Uterus (tissue), 2 donors: ENCODE measurements around the gene ACADVL.

Experiments used
- POLR2A ChIP-seq, 2 donors: fragments of 450-650 bp; IDR thresholded peaks; one replicate each; pipeline ENCODE4 v1.6.1; 2016; ENCODE audit warnings: antibody characterized with exemption in 2 of 2, mild to moderate bottlenecking in 1 of 2, moderate library complexity in 1 of 2
- TF ChIP-seq, protein P1 (sequence below), 4 experiments: fragments of 200-600 bp in 2 of 4; fragments of 450-650 bp in 2 of 4; sonication (generic) in 2 of 4; IDR thresholded peaks; one replicate each; pipeline ENCODE4 v1.5.1; 2016 to 2019; ENCODE audit warnings: antibody characterized with exemption in 4 of 4, mild to moderate bottlenecking in 2 of 4, moderate library complexity in 1 of 4

DNA sequence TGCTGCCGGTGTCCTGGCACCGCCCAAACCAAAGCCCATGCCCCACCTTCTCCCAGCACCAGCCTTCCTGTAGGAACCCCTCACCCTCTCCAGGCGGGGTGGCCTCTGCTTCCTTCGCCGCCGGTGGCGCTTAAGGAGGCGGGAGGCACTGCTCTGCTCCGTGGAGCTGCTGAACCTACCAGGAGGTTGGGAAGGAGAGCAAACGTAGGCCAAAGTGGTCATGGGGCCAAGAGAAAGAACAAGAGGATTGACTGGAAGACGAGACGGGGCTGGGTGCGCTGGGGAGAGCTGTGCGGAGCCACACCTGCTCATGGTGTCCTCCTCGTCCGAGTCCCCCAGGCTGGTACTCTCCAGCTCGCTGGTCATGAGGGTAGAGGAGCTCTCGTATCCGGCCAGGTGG is 9.8 kb downstream of the ACADVL start:
- TF ChIP-seq, protein P1, sequence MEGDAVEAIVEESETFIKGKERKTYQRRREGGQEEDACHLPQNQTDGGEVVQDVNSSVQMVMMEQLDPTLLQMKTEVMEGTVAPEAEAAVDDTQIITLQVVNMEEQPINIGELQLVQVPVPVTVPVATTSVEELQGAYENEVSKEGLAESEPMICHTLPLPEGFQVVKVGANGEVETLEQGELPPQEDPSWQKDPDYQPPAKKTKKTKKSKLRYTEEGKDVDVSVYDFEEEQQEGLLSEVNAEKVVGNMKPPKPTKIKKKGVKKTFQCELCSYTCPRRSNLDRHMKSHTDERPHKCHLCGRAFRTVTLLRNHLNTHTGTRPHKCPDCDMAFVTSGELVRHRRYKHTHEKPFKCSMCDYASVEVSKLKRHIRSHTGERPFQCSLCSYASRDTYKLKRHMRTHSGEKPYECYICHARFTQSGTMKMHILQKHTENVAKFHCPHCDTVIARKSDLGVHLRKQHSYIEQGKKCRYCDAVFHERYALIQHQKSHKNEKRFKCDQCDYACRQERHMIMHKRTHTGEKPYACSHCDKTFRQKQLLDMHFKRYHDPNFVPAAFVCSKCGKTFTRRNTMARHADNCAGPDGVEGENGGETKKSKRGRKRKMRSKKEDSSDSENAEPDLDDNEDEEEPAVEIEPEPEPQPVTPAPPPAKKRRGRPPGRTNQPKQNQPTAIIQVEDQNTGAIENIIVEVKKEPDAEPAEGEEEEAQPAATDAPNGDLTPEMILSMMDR (IDR thresholded peaks at IDR 0.05) = no peak
- no peak for TF ChIP-seq POLR2A (IDR thresholded peaks at IDR 0.05)
